T-cell (primary cell): ENCODE data around the gene IFNAR1. TPM values are rescaled to one million over a fixed set of nuclear protein-coding genes. Genes with fewer than 3 reads are reported as not detected.

ENCODE experiments used
- ATAC-seq, 4 experiments: fragments of 200-7000 bp in 3 of 4; fragments of 150-1000 bp in 1 of 4; cut with Tn5 transposase; replicated peaks in 1 of 4; 1 replicate in 3 of 4; 2 replicates in 1 of 4; pipeline ENCODE4 v1.10.0; 2021; ENCODE audit warnings: moderate library complexity in 3 of 4, mild to moderate bottlenecking in 2 of 4, moderate number of reproducible peaks in 1 of 4
- CTCF ChIA-PET, 2 donors: fragments of 300-600 bp; sonication (Branson Sonifier 250); formaldehyde crosslinking; loops; one replicate each; lab custom pipeline; 2022; ENCODE audit warnings: antibody characterized with exemption in 2 of 2; lab: Charles Lee
- POLR2A ChIA-PET, 2 donors: fragments of 300-600 bp; sonication (Branson Sonifier 250); formaldehyde crosslinking; loops; one replicate each; lab custom pipeline; 2022; ENCODE audit warnings: antibody characterized with exemption in 2 of 2; lab: Charles Lee
- DNase-seq, 35 experiments: peaks; one replicate each; pipeline versions ENCODE4 v3.0.0 to v3.0.0-alpha.2; 2013 to 2023
- H3K27ac ChIP-seq: one replicate; pipeline ENCODE4 v1.5.1; 2013; ENCODE audit warnings: low read length
- H3K27me3 ChIP-seq, 2 experiments: replicated peaks in 1 of 2; 1 replicate in 1 of 2; 2 replicates in 1 of 2; pipeline versions ENCODE4 v1.6.1 to v1.7.0; 2013; ENCODE audit warnings: low read length in 1 of 2, mixed read lengths in 1 of 2; ENCODE audit not compliant: control insufficient read depth in 2 of 2, insufficient read depth in 2 of 2; ENCODE audit errors: extremely low read depth in 1 of 2
- H3K36me3 ChIP-seq, 2 donors: 1 replicate in 1 of 2; 2 replicates in 1 of 2; pipeline versions ENCODE4 v1.6.1 to v1.7.0; 2013; ENCODE audit warnings: low read length in 1 of 2; ENCODE audit not compliant: control insufficient read depth in 2 of 2, insufficient read depth in 1 of 2; ENCODE audit errors: extremely low read depth in 1 of 2
- H3K4me1 ChIP-seq, 2 experiments: 1 replicate in 1 of 2; 2 replicates in 1 of 2; pipeline versions ENCODE4 v1.6.1 to v1.7.0; 2013; ENCODE audit warnings: low read length in 2 of 2, mixed read lengths in 1 of 2; ENCODE audit not compliant: insufficient read depth in 2 of 2, control insufficient read depth in 1 of 2; ENCODE audit errors: extremely low read depth in 1 of 2
- H3K4me3 ChIP-seq, 2 donors: 1 replicate in 1 of 2; 2 replicates in 1 of 2; pipeline versions ENCODE4 v1.5.1 to v1.7.0; 2013; ENCODE audit warnings: mild to moderate bottlenecking in 2 of 2, low read length in 1 of 2, moderate library complexity in 1 of 2; ENCODE audit not compliant: control insufficient read depth in 1 of 2; ENCODE audit errors: extremely low read depth in 1 of 2
- H3K9me3 ChIP-seq: 2 replicates; pipeline ENCODE4 v1.7.0; 2013
- H3K27ac Mint-ChIP-seq, 2 donors: one replicate each; pipeline ENCODE4 v1.8.0; 2020 to 2021; ENCODE audit warnings: mild to moderate bottlenecking in 2 of 2, mixed read lengths in 2 of 2
- H3K27me3 Mint-ChIP-seq, 2 donors: one replicate each; pipeline ENCODE4 v1.8.0; 2021 to 2022; ENCODE audit warnings: mixed read lengths in 2 of 2
- H3K36me3 Mint-ChIP-seq: one replicate; pipeline ENCODE4 v1.8.0; 2021; ENCODE audit warnings: mixed read lengths
- H3K4me1 Mint-ChIP-seq, 3 donors: one replicate each; pipeline ENCODE4 v1.8.0; 2020 to 2022; ENCODE audit warnings: mixed read lengths in 3 of 3, mild to moderate bottlenecking in 1 of 3
- H3K4me3 Mint-ChIP-seq, 3 donors: one replicate each; pipeline ENCODE4 v1.8.0; 2020 to 2022; ENCODE audit warnings: mild to moderate bottlenecking in 3 of 3, mixed read lengths in 3 of 3, moderate library complexity in 3 of 3
- H3K9me3 Mint-ChIP-seq, 3 donors: one replicate each; pipeline ENCODE4 v1.8.0; 2020 to 2022; ENCODE audit warnings: mixed read lengths in 3 of 3
- WGBS: methylation state at CpG from one replicate; pipeline ENCODE4 v1.1.5; 2013; ENCODE audit warnings: missing lambda C conversion rate; ENCODE audit not compliant: insufficient coverage; 5-methylcytosine and 5-hydroxymethylcytosine counted together
- total RNA-seq, 35 experiments: library from RNA in 6 of 35; stranded (reverse) in 6 of 35; fragments of 120-200 nt in 1 of 35; gene quantifications; one replicate each; pipeline versions ENCODE4 v1.2.1 to v1.2.4 and lab custom pipeline; 2013 to 2026

IFNAR1 gene
- total RNA-seq, 5 donors from 2014 or later (not counting 1 experiment from before 2014, with no cell fraction given) = 22.1 to 51.1 (median 45.6) TPM

- Mint-ChIP-seq H3K9me3 (no peaks in the 10 kb centered on the region), H3K27ac (no peak overlapping the region), H3K36me3 (peaks cover 24% of the 10 kb centered on the region), H3K27me3 (no peaks in the 10 kb centered on the region), H3K4me3 (no peak overlapping the region), H3K4me1 (peaks cover 13 to 17% (median 15%) of the 10 kb centered on the region in 3 donors)
- Histone ChIP-seq H3K9me3 (no peaks in the 10 kb centered on the region), H3K4me1 (peaks cover 0 to 12% of the 10 kb centered on the region in 2 experiments), H3K36me3 (peaks cover 10 to 40% of the 10 kb centered on the region in 2 donors), H3K4me3 (no peak overlapping the region), H3K27me3 (no peaks in the 10 kb centered on the region), H3K27ac (no peak overlapping the region)
- POLR2A ChIA-PET = no interaction called here
- ATAC-seq (no peak), DNase-seq (no peak)
- CTCF ChIA-PET = no interaction called here
- WGBS = 93% methylated on average over 8 of the region's 8 CpGs
These were observed 32.4 kb downstream of the IFNAR1 start for GRCh38 chr21:33357177-33357576.

GRCh38 chr21:33359446-33359845 is 34.7 kb downstream of the IFNAR1 start:
- no peak for ATAC-seq
- ChIA-PET POLR2A (interaction anchor here in 1 of 2 donors (0.5 kb wide), 1 partner anchor 100 kb away, joined by 3 read pairs; no protein-coding TSS in a partner anchor), CTCF (no interaction called here)
- Mint-ChIP-seq H3K4me1 (peaks cover 21 to 24% (median 24%) of the 10 kb centered on the region in 3 donors), H3K27me3 (no peaks in the 10 kb centered on the region), H3K9me3 (no peaks in the 10 kb centered on the region), H3K27ac (no peak overlapping the region), H3K36me3 (peaks cover 21% of the 10 kb centered on the region), H3K4me3 (no peak overlapping the region)
- Histone ChIP-seq H3K27me3 (no peaks in the 10 kb centered on the region), H3K36me3 (peaks cover 10 to 27% of the 10 kb centered on the region in 2 donors), H3K9me3 (no peaks in the 10 kb centered on the region), H3K4me1 (peaks cover 0 to 15% of the 10 kb centered on the region in 2 experiments), H3K4me3 (no peak overlapping the region), H3K27ac (no peak overlapping the region)
- DNase-seq = no peak
- 87% methylated on average over 3 of the region's 4 CpGs for WGBS

- H3K27me3 Mint-ChIP-seq = no peaks in the 10 kb centered on the region
- CTCF ChIA-PET = interaction anchor here (0.6 to 2.9 kb wide), 19 partner anchors 13 to 943 kb away, joined by 3 to 61 read pairs (median 7); partner anchors contain the start of gene IFNAR1 (in 2 of the 2)
- H3K27ac Mint-ChIP-seq = no peak overlapping the region
- H3K4me3 Mint-ChIP-seq = no peak overlapping the region
- Histone ChIP-seq H3K4me3 (no peak overlapping the region), H3K27me3 (no peaks in the 10 kb centered on the region), H3K27ac (no peak overlapping the region), H3K36me3 (peaks cover 9 to 22% of the 10 kb centered on the region in 2 donors), H3K4me1 (peaks cover 0 to 15% of the 10 kb centered on the region in 2 experiments), H3K9me3 (no peaks in the 10 kb centered on the region)
- DNase-seq (no peak), ATAC-seq (no peak)
- no peaks in the 10 kb centered on the region for H3K9me3 Mint-ChIP-seq
- POLR2A ChIA-PET = interaction anchor here (2.5 to 2.8 kb wide), 2 partner anchors 12 to 35 kb away, joined by 8 to 42 read pairs; partner anchors contain the start of gene IFNAR1 (in 1 of the 2)
- 100% methylated on average over 2 of the region's 6 CpGs for WGBS
- H3K4me1 Mint-ChIP-seq = peaks cover 21 to 22% (median 21%) of the 10 kb centered on the region in 3 donors
- H3K36me3 Mint-ChIP-seq = peaks cover 16% of the 10 kb centered on the region
These were observed 35.5 kb downstream of the IFNAR1 start for GRCh38 chr21:33360281-33360680.

DNA sequence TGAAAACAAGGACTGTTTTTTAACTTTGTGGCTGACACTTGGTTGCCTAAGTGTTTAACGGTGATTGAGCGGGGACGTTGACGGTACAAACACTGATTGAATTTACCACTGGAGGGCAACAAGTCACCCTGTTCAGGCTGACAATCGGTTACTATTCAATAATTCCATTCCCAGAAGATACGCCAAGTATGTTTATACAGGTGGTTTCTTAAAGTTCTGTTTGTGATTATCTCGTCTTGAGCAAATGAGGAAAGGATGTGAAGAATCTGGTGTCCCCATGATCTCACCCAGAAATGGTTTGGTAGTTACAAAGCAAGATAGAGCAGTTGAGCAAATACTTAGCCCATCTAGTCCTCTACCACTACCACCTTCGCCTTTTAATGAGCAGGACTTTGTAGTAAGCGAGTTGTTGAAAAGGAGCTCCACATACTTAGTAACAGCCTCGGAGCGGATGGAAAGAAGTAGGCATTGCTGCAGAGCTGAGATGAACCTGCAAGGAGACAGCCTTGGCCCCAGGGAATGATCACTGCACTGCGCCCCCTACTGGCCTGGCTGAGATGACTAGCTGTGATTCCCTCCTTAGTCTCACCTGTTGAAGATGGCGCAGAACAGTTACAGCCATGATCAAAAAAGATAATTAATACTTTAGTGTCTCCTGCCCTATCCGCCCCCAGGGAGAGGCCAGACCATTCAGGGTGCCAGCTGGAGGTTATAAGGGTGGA is 36.3 kb downstream of the IFNAR1 start:
- Mint-ChIP-seq H3K9me3 (no peaks in the 10 kb centered on the region), H3K36me3 (peaks cover 12% of the 10 kb centered on the region)
- CTCF ChIA-PET = interaction anchor here (0.6 to 2.9 kb wide), 45 partner anchors 9 to 944 kb away, joined by 3 to 61 read pairs (median 4); partner anchors contain the start of genes IFNAR1 (in 2 of the 2), ITSN1 (in 1 of the 2) and TMEM50B (in 1 of the 2)

GRCh38 chr21:33362044-33362555 is 37.3 kb downstream of the IFNAR1 start:
- ATAC-seq = peak; percentile 82 to 88 (median 84)
- ChIA-PET POLR2A (interaction anchor here (0.5 to 2.8 kb wide), 36 partner anchors 12 to 1687 kb away, joined by 3 to 42 read pairs (median 4); partner anchors contain the start of genes IFNAR1 (in 2 of the 2), DONSON (in 1 of the 2), PAXBP1 (in 1 of the 2) and RUNX1 (in 1 of the 2)), CTCF (interaction anchor here (0.6 to 2.9 kb wide), 43 partner anchors 8 to 749 kb away, joined by 3 to 61 read pairs (median 5); partner anchors contain the start of genes IFNAR1 (in 2 of the 2), PAXBP1 (in 1 of the 2) and TMEM50B (in 1 of the 2))
- peaks cover 2% of the 10 kb centered on the region for H3K36me3 Mint-ChIP-seq
- peaks cover 0 to 6% (median 3%) of the 10 kb centered on the region in 3 donors for H3K9me3 Mint-ChIP-seq
- Histone ChIP-seq H3K4me1 (peaks cover 0 to 15% of the 10 kb centered on the region in 2 experiments), H3K9me3 (no peaks in the 10 kb centered on the region), H3K27ac (peak overlapping the region; percentile 69), H3K36me3 (peaks cover 0 to 6% of the 10 kb centered on the region in 2 donors), H3K27me3 (no peaks in the 10 kb centered on the region), H3K4me3 (peak overlapping the region; percentile 46 to 56)
- peak; percentile 48 to 90 (median 73) for DNase-seq
- no peaks in the 10 kb centered on the region for H3K27me3 Mint-ChIP-seq
- 21% methylated on average over 9 of the region's 12 CpGs for WGBS
- H3K4me1 Mint-ChIP-seq = peaks cover 20 to 21% (median 21%) of the 10 kb centered on the region in 3 donors
- H3K27ac Mint-ChIP-seq = peak overlapping the region; percentile 93
- H3K4me3 Mint-ChIP-seq = peak overlapping the region; percentile 82 to 84 (median 83)

More for the DNA sequence above, 36.3 kb downstream of the IFNAR1 start:
- no peaks in the 10 kb centered on the region for H3K9me3 ChIP-seq
- WGBS = 20% methylated on average over 6 of the region's 14 CpGs
- peak overlapping the region; percentile 69 for H3K27ac ChIP-seq
- H3K36me3 ChIP-seq = peaks cover 1 to 16% of the 10 kb centered on the region in 2 donors
- H3K27me3 ChIP-seq = no peaks in the 10 kb centered on the region
- peak overlapping the region; percentile 82 to 84 (median 83) for H3K4me3 Mint-ChIP-seq
- no peaks in the 10 kb centered on the region for H3K27me3 Mint-ChIP-seq
- POLR2A ChIA-PET = interaction anchor here (0.6 to 2.8 kb wide), 17 partner anchors 12 to 750 kb away, joined by 3 to 42 read pairs (median 6); partner anchors contain the start of gene IFNAR1 (in 2 of the 2)
- H3K4me3 ChIP-seq = peak overlapping the region; percentile 46 to 56
- peaks cover 20 to 21% (median 21%) of the 10 kb centered on the region in 3 donors for H3K4me1 Mint-ChIP-seq
- peak; percentile 65 to 72 (median 68) for ATAC-seq
- DNase-seq = peak; percentile 65 to 92 (median 82)
- H3K27ac Mint-ChIP-seq = peak overlapping the region; percentile 67 to 81
- peaks cover 0 to 15% of the 10 kb centered on the region in 2 experiments for H3K4me1 ChIP-seq
